Neural cell (in vitro differentiated cells): ENCODE results near the gene SLC25A25.

Source experiments
- EP300 ChIP-seq: fragments of 450-650 bp; conservative IDR thresholded peaks from 2 replicates; pipeline ENCODE4 v1.6.1; 2014; ENCODE audit warnings: antibody characterized with exemption, mild to moderate bottlenecking, moderate library complexity; ENCODE audit not compliant: poor library complexity, severe bottlenecking
- EZH2 ChIP-seq: fragments of 200-600, 300-800 bp; shearing (Covaris generic), sonication (generic); IDR thresholded peaks from 2 replicates; pipeline ENCODE4 v1.6.1; 2014; ENCODE audit warnings: antibody characterized with exemption, low read length, borderline replicate concordance, mild to moderate bottlenecking; ENCODE audit not compliant: insufficient read depth, poor library complexity, severe bottlenecking
- POLR2AphosphoS5 ChIP-seq: IDR thresholded peaks from 2 replicates; pipeline ENCODE4 v1.6.1; 2012
- RAD21 ChIP-seq: fragments of 450-650 bp; conservative IDR thresholded peaks from 2 replicates; pipeline ENCODE4 v1.6.1; 2014; ENCODE audit warnings: antibody characterized with exemption, mild to moderate bottlenecking, moderate library complexity
- SMC3 ChIP-seq: fragments of 450-650 bp; conservative IDR thresholded peaks from 2 replicates; pipeline ENCODE4 v1.6.1; 2014; ENCODE audit warnings: antibody characterized with exemption, mild to moderate bottlenecking, moderate library complexity; ENCODE audit not compliant: poor library complexity
- TF ChIP-seq, protein P1 (sequence below): fragments of 450-650 bp; IDR thresholded peaks from 2 replicates; pipeline ENCODE4 v1.5.1; 2014; ENCODE audit warnings: antibody characterized with exemption, mild to moderate bottlenecking, moderate library complexity; ENCODE audit not compliant: poor library complexity, severe bottlenecking
- TF ChIP-seq, protein P2 (sequence below): IDR thresholded peaks from 2 replicates; pipeline ENCODE4 v1.6.1; 2012; ENCODE audit warnings: borderline replicate concordance

GRCh38 chr9:128051932-128052709, 15.9 kb upstream of the SLC25A25 start:
- TF ChIP-seq, protein P1, sequence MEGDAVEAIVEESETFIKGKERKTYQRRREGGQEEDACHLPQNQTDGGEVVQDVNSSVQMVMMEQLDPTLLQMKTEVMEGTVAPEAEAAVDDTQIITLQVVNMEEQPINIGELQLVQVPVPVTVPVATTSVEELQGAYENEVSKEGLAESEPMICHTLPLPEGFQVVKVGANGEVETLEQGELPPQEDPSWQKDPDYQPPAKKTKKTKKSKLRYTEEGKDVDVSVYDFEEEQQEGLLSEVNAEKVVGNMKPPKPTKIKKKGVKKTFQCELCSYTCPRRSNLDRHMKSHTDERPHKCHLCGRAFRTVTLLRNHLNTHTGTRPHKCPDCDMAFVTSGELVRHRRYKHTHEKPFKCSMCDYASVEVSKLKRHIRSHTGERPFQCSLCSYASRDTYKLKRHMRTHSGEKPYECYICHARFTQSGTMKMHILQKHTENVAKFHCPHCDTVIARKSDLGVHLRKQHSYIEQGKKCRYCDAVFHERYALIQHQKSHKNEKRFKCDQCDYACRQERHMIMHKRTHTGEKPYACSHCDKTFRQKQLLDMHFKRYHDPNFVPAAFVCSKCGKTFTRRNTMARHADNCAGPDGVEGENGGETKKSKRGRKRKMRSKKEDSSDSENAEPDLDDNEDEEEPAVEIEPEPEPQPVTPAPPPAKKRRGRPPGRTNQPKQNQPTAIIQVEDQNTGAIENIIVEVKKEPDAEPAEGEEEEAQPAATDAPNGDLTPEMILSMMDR = no peak
- TF ChIP-seq POLR2AphosphoS5 (no peak), EP300 (no peak), RAD21 (no peak), EZH2 (no peak), SMC3 (no peak)
- TF ChIP-seq, protein P2, sequence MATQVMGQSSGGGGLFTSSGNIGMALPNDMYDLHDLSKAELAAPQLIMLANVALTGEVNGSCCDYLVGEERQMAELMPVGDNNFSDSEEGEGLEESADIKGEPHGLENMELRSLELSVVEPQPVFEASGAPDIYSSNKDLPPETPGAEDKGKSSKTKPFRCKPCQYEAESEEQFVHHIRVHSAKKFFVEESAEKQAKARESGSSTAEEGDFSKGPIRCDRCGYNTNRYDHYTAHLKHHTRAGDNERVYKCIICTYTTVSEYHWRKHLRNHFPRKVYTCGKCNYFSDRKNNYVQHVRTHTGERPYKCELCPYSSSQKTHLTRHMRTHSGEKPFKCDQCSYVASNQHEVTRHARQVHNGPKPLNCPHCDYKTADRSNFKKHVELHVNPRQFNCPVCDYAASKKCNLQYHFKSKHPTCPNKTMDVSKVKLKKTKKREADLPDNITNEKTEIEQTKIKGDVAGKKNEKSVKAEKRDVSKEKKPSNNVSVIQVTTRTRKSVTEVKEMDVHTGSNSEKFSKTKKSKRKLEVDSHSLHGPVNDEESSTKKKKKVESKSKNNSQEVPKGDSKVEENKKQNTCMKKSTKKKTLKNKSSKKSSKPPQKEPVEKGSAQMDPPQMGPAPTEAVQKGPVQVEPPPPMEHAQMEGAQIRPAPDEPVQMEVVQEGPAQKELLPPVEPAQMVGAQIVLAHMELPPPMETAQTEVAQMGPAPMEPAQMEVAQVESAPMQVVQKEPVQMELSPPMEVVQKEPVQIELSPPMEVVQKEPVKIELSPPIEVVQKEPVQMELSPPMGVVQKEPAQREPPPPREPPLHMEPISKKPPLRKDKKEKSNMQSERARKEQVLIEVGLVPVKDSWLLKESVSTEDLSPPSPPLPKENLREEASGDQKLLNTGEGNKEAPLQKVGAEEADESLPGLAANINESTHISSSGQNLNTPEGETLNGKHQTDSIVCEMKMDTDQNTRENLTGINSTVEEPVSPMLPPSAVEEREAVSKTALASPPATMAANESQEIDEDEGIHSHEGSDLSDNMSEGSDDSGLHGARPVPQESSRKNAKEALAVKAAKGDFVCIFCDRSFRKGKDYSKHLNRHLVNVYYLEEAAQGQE = no peak
